MM.1S (cell line): ENCODE results near the gene DIRAS1.

Source experiments
- DNase-seq: peaks from one replicate; pipeline ENCODE4 v3.0.0-alpha.2; 2015
- H2AFZ ChIP-seq: fragments of 300-600 bp; sonication (generic); 2 replicates; pipeline ENCODE4 v1.6.0; 2016; ENCODE audit warnings: antibody characterized with exemption, low read length
- H3F3A ChIP-seq: fragments of 300-600 bp; sonication (generic); 2 replicates; pipeline ENCODE4 v1.6.1; 2016; ENCODE audit warnings: mild to moderate bottlenecking, antibody characterized with exemption, low read length, moderate library complexity, mixed read lengths; ENCODE audit not compliant: insufficient read depth
- H3K27ac ChIP-seq: fragments of 300-600 bp; sonication (generic); 2 replicates; pipeline ENCODE4 v1.5.1; 2016; ENCODE audit warnings: mild to moderate bottlenecking, low read length
- H3K27me3 ChIP-seq: fragments of 300-600 bp; sonication (generic); replicated peaks from 2 replicates; pipeline ENCODE4 v1.6.0; 2016; ENCODE audit warnings: low read length; ENCODE audit not compliant: insufficient read depth
- H3K36me3 ChIP-seq: fragments of 300-600 bp; sonication (generic); replicated peaks from 2 replicates; pipeline ENCODE4 v1.6.1; 2016; ENCODE audit warnings: mild to moderate bottlenecking, low read length, mixed read lengths; ENCODE audit not compliant: insufficient read depth
- H3K4me1 ChIP-seq: fragments of 300-600 bp; sonication (generic); 2 replicates; pipeline ENCODE4 v1.6.1; 2016; ENCODE audit warnings: low read length, mixed read lengths
- H3K4me2 ChIP-seq: fragments of 300-600 bp; sonication (generic); 2 replicates; pipeline ENCODE4 v1.6.0; 2016; ENCODE audit warnings: low read depth, low read length
- H3K4me3 ChIP-seq: fragments of 300-600 bp; sonication (generic); 2 replicates; pipeline ENCODE4 v1.5.1; 2016; ENCODE audit warnings: low read length, mixed read lengths
- H3K79me2 ChIP-seq: fragments of 300-600 bp; sonication (generic); 2 replicates; pipeline ENCODE4 v1.6.1; 2016; ENCODE audit warnings: mixed run types, low read length, mixed read lengths
- H3K9ac ChIP-seq: fragments of 300-600 bp; sonication (generic); 2 replicates; pipeline ENCODE4 v1.6.1; 2016; ENCODE audit warnings: low read length, mixed read lengths
- H3K9me2 ChIP-seq: fragments of 300-600 bp; sonication (generic); replicated peaks from 2 replicates; pipeline ENCODE4 v1.6.1; 2016; ENCODE audit warnings: mild to moderate bottlenecking, low read length, mixed read lengths; ENCODE audit not compliant: insufficient read depth
- H3K9me3 ChIP-seq: fragments of 300-600 bp; sonication (generic); replicated peaks from 2 replicates; pipeline ENCODE4 v1.6.1; 2016; ENCODE audit warnings: mild to moderate bottlenecking, low read length, mixed read lengths; ENCODE audit not compliant: insufficient read depth
- H4K20me1 ChIP-seq: fragments of 300-600 bp; sonication (generic); 2 replicates; pipeline ENCODE4 v1.6.1; 2016; ENCODE audit warnings: mild to moderate bottlenecking, low read length, moderate library complexity, mixed read lengths; ENCODE audit not compliant: insufficient read depth
- CTCF ChIP-seq: fragments of 300-600 bp; sonication (generic); IDR thresholded peaks from 2 replicates; pipeline ENCODE4 v1.5.1; 2016; ENCODE audit warnings: antibody characterized with exemption, low read length, mixed read lengths
- EZH2 ChIP-seq: fragments of 300-600 bp; sonication (generic); optimal IDR thresholded peaks from 2 replicates; pipeline ENCODE3; 2017; ENCODE audit warnings: low read depth, mild to moderate bottlenecking, antibody characterized with exemption, low read length, mixed read lengths
- EZH2phosphoT487 ChIP-seq: fragments of 300-600 bp; sonication (generic); IDR thresholded peaks from 2 replicates; pipeline ENCODE4 v1.6.1; 2018; ENCODE audit warnings: antibody characterized with exemption, low read length

Gene DIRAS1

GRCh38 chr19:2759965-2760364, 38.8 kb upstream of the DIRAS1 start:
- Histone ChIP-seq H3K4me3 (no peak overlapping the region), H3K79me2 (0 out of 2 replicates have a peak, but pooled peaks cover 3% of the 10 kb centered on the region), H3K27me3 (no peaks in the 10 kb centered on the region), H2AFZ (no peak overlapping the region), H3K9ac (no peak overlapping the region), H3K9me2 (no peaks in the 10 kb centered on the region), H3K27ac (no peak overlapping the region), H4K20me1 (no peaks in the 10 kb centered on the region), H3K36me3 (no peaks in the 10 kb centered on the region; the same call in 1 of the 2 replicates), H3K4me2 (no peak overlapping the region), H3K4me1 (no peaks in the 10 kb centered on the region), H3K9me3 (no peaks in the 10 kb centered on the region), H3F3A (no peaks in the 10 kb centered on the region)
- no peak for TF ChIP-seq CTCF
- TF ChIP-seq EZH2phosphoT487, result no peak
- TF ChIP-seq EZH2, result no peak
- no peak for DNase-seq

GRCh38 chr19:2759362-2759761, 38.2 kb upstream of the DIRAS1 start:
- H3K79me2 ChIP-seq, result 0 out of 2 replicates have a peak, but pooled peaks cover 3% of the 10 kb centered on the region
- no peaks in the 10 kb centered on the region for H4K20me1 ChIP-seq
- no peak overlapping the region for H3K4me2 ChIP-seq
- no peak for TF ChIP-seq CTCF
- TF ChIP-seq EZH2, result no peak
- no peak for TF ChIP-seq EZH2phosphoT487
- H3K36me3 ChIP-seq, result no peaks in the 10 kb centered on the region; the same call in 1 of the 2 replicates
- H2AFZ ChIP-seq, result no peak overlapping the region
- H3K27ac ChIP-seq, result no peak overlapping the region
- no peaks in the 10 kb centered on the region for H3K9me2 ChIP-seq
- H3K9ac ChIP-seq, result no peak overlapping the region
- no peak for DNase-seq
- H3F3A ChIP-seq, result no peaks in the 10 kb centered on the region
- H3K9me3 ChIP-seq, result no peaks in the 10 kb centered on the region
- H3K27me3 ChIP-seq, result no peaks in the 10 kb centered on the region
- H3K4me3 ChIP-seq, result no peak overlapping the region
- H3K4me1 ChIP-seq, result no peaks in the 10 kb centered on the region

- Histone ChIP-seq H3K9me2 (no peaks in the 10 kb centered on the region), H3K36me3 (no peaks in the 10 kb centered on the region; the same call in 1 of the 2 replicates)
These were observed 37.6 kb upstream of the DIRAS1 start for GRCh38 chr19:2758601-2759313.

More at GRCh38 chr19:2758601-2759313, 37.6 kb upstream of the DIRAS1 start:
- no peak for DNase-seq
- Histone ChIP-seq H3K27ac (no peak overlapping the region), H4K20me1 (no peaks in the 10 kb centered on the region), H3K27me3 (no peaks in the 10 kb centered on the region), H3K4me3 (no peak overlapping the region), H2AFZ (no peak overlapping the region), H3K4me1 (no peaks in the 10 kb centered on the region), H3K79me2 (0 out of 2 replicates have a peak, but pooled peaks cover 2% of the 10 kb centered on the region), H3F3A (no peaks in the 10 kb centered on the region), H3K4me2 (no peak overlapping the region), H3K9ac (no peak overlapping the region), H3K9me3 (no peaks in the 10 kb centered on the region)
- TF ChIP-seq EZH2, result no peak
- no peak for TF ChIP-seq EZH2phosphoT487
- no peak for TF ChIP-seq CTCF
